Measurements from ENCODE around the gene NRG3. TPM values are rescaled to one million over a fixed set of nuclear protein-coding genes. Genes with fewer than 3 reads are reported as not detected.

Gene NRG3
- total and polyA plus RNA-seq, 2 of the 8 experiments (the other 6 are each of a cell fraction or from before 2014, with no cell fraction given) = 4.2 to 5.0 TPM

DNA sequence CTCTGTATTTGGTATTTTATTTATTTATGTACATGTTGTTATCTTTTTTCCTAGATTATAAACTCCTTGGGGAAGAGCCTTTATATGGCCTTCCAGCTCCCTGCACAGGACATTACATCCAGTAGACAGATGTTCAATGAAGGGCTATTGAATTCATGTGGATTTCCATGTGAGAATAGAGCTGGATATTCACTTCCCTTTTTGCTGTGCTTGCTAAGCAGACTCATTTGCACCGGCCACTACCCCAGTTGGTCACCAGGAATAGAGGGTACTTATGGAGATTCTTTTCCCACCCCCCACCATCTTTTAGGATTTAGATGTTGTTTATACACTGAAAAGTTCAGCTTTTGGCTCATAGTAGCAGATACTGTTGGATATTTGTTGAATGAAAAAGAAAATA lies 374.1 kb downstream of the NRG3 start:
- no peaks in the 10 kb centered on the region for H3K79me1 ChIP-seq (ENCODE audit: low read depth, low read length)
- WGBS, 2 experiments (ENCODE audit: extremely low coverage in 1 of 2, insufficient coverage in 1 of 2, insufficient read length in 1 of 2, insufficient replicate concordance in 2 of 2, low coverage in 1 of 2, low lambda C conversion rate in 2 of 2, missing lambda C conversion rate in 1 of 2) = 100% methylated on average over 1 of the region's 1 CpG; no CpG with 5 or more reads in 1 of the 2 experiments
- no peak overlapping the region for H4K5ac ChIP-seq (ENCODE audit: insufficient read length, low read depth, low read length)
- no peaks in the 10 kb centered on the region; a peak in 3 of 7 replicates for H3K4me1 ChIP-seq (replicated peaks in 1 of 4; ENCODE audit: control insufficient read depth in 3 of 4, insufficient read depth in 4 of 4, low read length in 3 of 4)
- H3K27me3 ChIP-seq (replicated peaks in 1 of 4; ENCODE audit: control insufficient read depth in 3 of 4, extremely low read depth in 1 of 4, insufficient read depth in 3 of 4, low read length in 3 of 4) = no peaks in the 10 kb centered on the region
- H3K9me3 ChIP-seq (ENCODE audit: insufficient read depth in 2 of 2, low read depth in 1 of 2, low read length in 1 of 2) = no peaks in the 10 kb centered on the region
- H2BK5ac ChIP-seq (ENCODE audit: low read depth, low read length) = no peak overlapping the region
- no peak overlapping the region for H3K9ac ChIP-seq (replicated peaks in 1 of 4; ENCODE audit: extremely low read depth in 1 of 4, low read depth in 3 of 4, low read length in 3 of 4)
- CTCF ChIA-PET (ENCODE audit: partially characterized antibody) = interaction anchor here (1.2 kb wide), 1 partner anchor 128 kb away, joined by 3 read pairs; no protein-coding TSS in a partner anchor
- H3K23ac ChIP-seq (ENCODE audit: insufficient read length) = no peak overlapping the region
- no peak overlapping the region for H3K56ac ChIP-seq (replicated peaks; ENCODE audit: insufficient read length, low read depth, low read length)
- H2AK5ac ChIP-seq (ENCODE audit: low read depth, low read length) = no peak overlapping the region
- H2BK20ac ChIP-seq (ENCODE audit: low read length) = no peak overlapping the region
- FAIRE-seq (no peak), DNase-seq (ENCODE audit: low read depth in 1 of 2, low spot score in 2 of 2) (no peak)
- no peak overlapping the region for H4K91ac ChIP-seq (replicated peaks; ENCODE audit: insufficient read length, low read length)
- no peaks in the 10 kb centered on the region for H4K20me1 ChIP-seq (replicated peaks in 1 of 2; ENCODE audit: control insufficient read depth in 1 of 2, insufficient read depth in 2 of 2, low read length in 2 of 2)
- no peak overlapping the region for H4K8ac ChIP-seq (ENCODE audit: extremely low read depth, insufficient read depth, low read length)
- no peak overlapping the region for H2BK12ac ChIP-seq (ENCODE audit: low read depth, low read length)
- H2BK120ac ChIP-seq (replicated peaks; ENCODE audit: low read depth, low read length) = no peak overlapping the region
- no peak overlapping the region for H3K4me2 ChIP-seq (ENCODE audit: insufficient read depth in 1 of 2, low read depth in 2 of 2, low read length in 2 of 2)
- no peak overlapping the region for H3K27ac ChIP-seq (ENCODE audit: low read depth, low read length)
- H3K79me2 ChIP-seq (ENCODE audit: control insufficient read depth in 1 of 2, insufficient read depth in 2 of 2, low read length in 2 of 2) = no peaks in the 10 kb centered on the region
- H3K18ac ChIP-seq (ENCODE audit: extremely low read depth, low read length) = no peak overlapping the region
- H3K4ac ChIP-seq (replicated peaks; ENCODE audit: insufficient read length, low read depth, low read length) = no peak overlapping the region
- H2AFZ ChIP-seq (ENCODE audit: low read length) = no peak overlapping the region
- no peaks in the 10 kb centered on the region; the same call in 1 of the 2 replicates for H3K23me2 ChIP-seq (ENCODE audit: low read depth, low read length)
- no peak overlapping the region for H2BK15ac ChIP-seq (ENCODE audit: low read length)
- H3K4me3 ChIP-seq (ENCODE audit: extremely low read depth in 1 of 4, insufficient read depth in 2 of 4, low read depth in 3 of 4, low read length in 4 of 4) = no peak overlapping the region
- H3K14ac ChIP-seq (ENCODE audit: insufficient read length) = no peak overlapping the region
- H3K36me3 ChIP-seq (ENCODE audit: control insufficient read depth in 2 of 4, insufficient read depth in 4 of 4, low read length in 3 of 4) = no peaks in the 10 kb centered on the region
- POLR2A ChIA-PET (ENCODE audit: partially characterized antibody) = no interaction called here
- no peak for TF ChIP-seq SIRT6 (IDR thresholded peaks at IDR 0.05; ENCODE audit: low read length)
- TF ChIP-seq TEAD4 (IDR thresholded peaks at IDR 0.05; ENCODE audit: low read depth, low read length) = no peak
- TF ChIP-seq BACH1 (IDR thresholded peaks at IDR 0.05; ENCODE audit: low read length) = no peak
- TF ChIP-seq PHF8 (conservative IDR thresholded peaks at IDR 0.05; ENCODE audit: low read depth, low read length) = no peak
- TF ChIP-seq SP2 (IDR thresholded peaks at IDR 0.05; ENCODE audit: low read length) = no peak
- no peak for TF ChIP-seq TBP (IDR thresholded peaks at IDR 0.05; ENCODE audit: low read depth, low read length)
- no peak for TF ChIP-seq SIX5 (IDR thresholded peaks at IDR 0.05; ENCODE audit: low read depth, low read length)
- no peak for TF ChIP-seq MAFK (IDR thresholded peaks at IDR 0.05; ENCODE audit: low read depth, low read length)
- TF ChIP-seq GABPA (IDR thresholded peaks at IDR 0.05; ENCODE audit: borderline replicate concordance, insufficient read depth, low read length) = no peak
- no peak for TF ChIP-seq SRF (IDR thresholded peaks at IDR 0.05; ENCODE audit: low read depth, low read length)
- no peak for TF ChIP-seq FOSL1 (IDR thresholded peaks at IDR 0.05; ENCODE audit: insufficient read depth, low read depth, low read length)
- no peak for TF ChIP-seq POU5F1 (IDR thresholded peaks at IDR 0.05; ENCODE audit: low read depth, low read length)
- no peak for TF ChIP-seq SUZ12 (IDR thresholded peaks at IDR 0.05; ENCODE audit: low read length)
- TF ChIP-seq USF2 (IDR thresholded peaks at IDR 0.05; ENCODE audit: low read length) = no peak
- TF ChIP-seq, protein P1, sequence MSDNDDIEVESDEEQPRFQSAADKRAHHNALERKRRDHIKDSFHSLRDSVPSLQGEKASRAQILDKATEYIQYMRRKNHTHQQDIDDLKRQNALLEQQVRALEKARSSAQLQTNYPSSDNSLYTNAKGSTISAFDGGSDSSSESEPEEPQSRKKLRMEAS (IDR thresholded peaks at IDR 0.05) = no peak
